HEK293 (cell line): ENCODE data around the gene FSTL4.

Source experiments
- SP2 ChIP-seq: fragments of 450-650 bp; formaldehyde crosslinking; IDR thresholded peaks from 2 replicates; pipeline ENCODE4 v1.5.1; 2016; ENCODE audit warnings: missing biosample characterization, missing genetic modification characterization
- ZBTB8A ChIP-seq: fragments of 450-650 bp; formaldehyde crosslinking; IDR thresholded peaks from 2 replicates; pipeline ENCODE4 v1.5.1; 2016; ENCODE audit warnings: missing biosample characterization, missing genetic modification characterization
- ZNF555 ChIP-seq: fragments of 450-650 bp; formaldehyde crosslinking; conservative IDR thresholded peaks from 2 replicates; pipeline ENCODE4 v1.5.1; 2017; ENCODE audit warnings: missing biosample characterization, mild to moderate bottlenecking, missing genetic modification characterization, inconsistent platforms
- ZNF660 ChIP-seq: fragments of 450-650 bp; IDR thresholded peaks from 2 replicates; pipeline ENCODE4 v1.5.1; 2018; ENCODE audit warnings: missing biosample characterization, mild to moderate bottlenecking, missing genetic modification characterization
- TF ChIP-seq, protein P1 (sequence below): fragments of 450-650 bp; formaldehyde crosslinking; IDR thresholded peaks from 2 replicates; pipeline ENCODE4 v1.5.1; 2016; ENCODE audit warnings: missing biosample characterization, missing genetic modification characterization
- TF ChIP-seq, protein P2 (sequence below): fragments of 450-650 bp; formaldehyde crosslinking; IDR thresholded peaks from 2 replicates; pipeline ENCODE4 v1.5.1; 2016; ENCODE audit warnings: missing biosample characterization, missing genetic modification characterization, borderline replicate concordance
- TF ChIP-seq, protein P3 (sequence below): fragments of 450-650 bp; formaldehyde crosslinking; IDR thresholded peaks from 2 replicates; pipeline ENCODE4 v1.5.1; 2016; ENCODE audit warnings: missing biosample characterization, missing genetic modification characterization

DNA sequence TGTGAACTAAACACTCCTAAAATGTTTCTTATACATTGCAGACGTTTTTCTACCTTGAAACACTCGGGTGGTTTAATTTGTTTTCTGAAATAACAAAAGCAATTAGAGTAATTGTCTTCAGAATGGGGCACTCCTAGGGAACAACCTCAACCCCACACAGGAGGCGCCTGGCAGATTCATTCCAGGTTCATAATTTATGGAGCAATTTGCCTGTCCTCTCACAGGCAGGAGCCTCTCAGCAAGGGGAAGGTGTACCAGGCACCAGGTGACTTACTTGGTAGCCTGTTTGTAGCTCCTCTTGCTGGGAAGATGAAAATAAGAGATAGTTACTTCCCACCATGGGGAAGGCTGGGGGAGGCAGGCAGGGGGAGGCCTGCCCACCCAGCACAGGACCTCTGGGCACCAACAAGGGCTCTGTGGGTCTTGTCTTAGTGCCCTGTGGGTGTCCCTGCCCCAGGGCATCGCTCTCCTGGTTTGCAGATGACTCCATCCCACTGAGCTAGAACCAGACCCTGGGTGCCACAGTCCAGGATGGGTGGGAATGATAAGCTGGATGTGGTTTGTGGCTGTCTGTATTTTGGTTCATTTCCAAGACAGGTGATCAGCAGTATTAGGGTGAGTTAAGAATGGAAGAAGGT is 144.4 kb downstream of the FSTL4 start:
- TF ChIP-seq SP2 (no peak), ZNF660 (tag by site-specific recombination) (no peak), ZBTB8A (tag by site-specific recombination) (no peak), ZNF555 (tag by site-specific recombination) (no peak)
- TF ChIP-seq, protein P1, sequence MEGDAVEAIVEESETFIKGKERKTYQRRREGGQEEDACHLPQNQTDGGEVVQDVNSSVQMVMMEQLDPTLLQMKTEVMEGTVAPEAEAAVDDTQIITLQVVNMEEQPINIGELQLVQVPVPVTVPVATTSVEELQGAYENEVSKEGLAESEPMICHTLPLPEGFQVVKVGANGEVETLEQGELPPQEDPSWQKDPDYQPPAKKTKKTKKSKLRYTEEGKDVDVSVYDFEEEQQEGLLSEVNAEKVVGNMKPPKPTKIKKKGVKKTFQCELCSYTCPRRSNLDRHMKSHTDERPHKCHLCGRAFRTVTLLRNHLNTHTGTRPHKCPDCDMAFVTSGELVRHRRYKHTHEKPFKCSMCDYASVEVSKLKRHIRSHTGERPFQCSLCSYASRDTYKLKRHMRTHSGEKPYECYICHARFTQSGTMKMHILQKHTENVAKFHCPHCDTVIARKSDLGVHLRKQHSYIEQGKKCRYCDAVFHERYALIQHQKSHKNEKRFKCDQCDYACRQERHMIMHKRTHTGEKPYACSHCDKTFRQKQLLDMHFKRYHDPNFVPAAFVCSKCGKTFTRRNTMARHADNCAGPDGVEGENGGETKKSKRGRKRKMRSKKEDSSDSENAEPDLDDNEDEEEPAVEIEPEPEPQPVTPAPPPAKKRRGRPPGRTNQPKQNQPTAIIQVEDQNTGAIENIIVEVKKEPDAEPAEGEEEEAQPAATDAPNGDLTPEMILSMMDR (tag by site-specific recombination): no peak
- TF ChIP-seq, protein P2, sequence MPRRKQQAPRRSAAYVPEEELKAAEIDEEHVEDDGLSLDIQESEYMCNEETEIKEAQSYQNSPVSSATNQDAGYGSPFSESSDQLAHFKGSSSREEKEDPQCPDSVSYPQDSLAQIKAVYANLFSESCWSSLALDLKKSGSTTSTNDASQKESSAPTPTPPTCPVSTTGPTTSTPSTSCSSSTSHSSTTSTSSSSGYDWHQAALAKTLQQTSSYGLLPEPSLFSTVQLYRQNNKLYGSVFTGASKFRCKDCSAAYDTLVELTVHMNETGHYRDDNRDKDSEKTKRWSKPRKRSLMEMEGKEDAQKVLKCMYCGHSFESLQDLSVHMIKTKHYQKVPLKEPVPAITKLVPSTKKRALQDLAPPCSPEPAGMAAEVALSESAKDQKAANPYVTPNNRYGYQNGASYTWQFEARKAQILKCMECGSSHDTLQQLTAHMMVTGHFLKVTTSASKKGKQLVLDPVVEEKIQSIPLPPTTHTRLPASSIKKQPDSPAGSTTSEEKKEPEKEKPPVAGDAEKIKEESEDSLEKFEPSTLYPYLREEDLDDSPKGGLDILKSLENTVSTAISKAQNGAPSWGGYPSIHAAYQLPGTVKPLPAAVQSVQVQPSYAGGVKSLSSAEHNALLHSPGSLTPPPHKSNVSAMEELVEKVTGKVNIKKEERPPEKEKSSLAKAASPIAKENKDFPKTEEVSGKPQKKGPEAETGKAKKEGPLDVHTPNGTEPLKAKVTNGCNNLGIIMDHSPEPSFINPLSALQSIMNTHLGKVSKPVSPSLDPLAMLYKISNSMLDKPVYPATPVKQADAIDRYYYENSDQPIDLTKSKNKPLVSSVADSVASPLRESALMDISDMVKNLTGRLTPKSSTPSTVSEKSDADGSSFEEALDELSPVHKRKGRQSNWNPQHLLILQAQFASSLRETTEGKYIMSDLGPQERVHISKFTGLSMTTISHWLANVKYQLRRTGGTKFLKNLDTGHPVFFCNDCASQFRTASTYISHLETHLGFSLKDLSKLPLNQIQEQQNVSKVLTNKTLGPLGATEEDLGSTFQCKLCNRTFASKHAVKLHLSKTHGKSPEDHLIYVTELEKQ (tag by site-specific recombination): no peak
- TF ChIP-seq, protein P3, sequence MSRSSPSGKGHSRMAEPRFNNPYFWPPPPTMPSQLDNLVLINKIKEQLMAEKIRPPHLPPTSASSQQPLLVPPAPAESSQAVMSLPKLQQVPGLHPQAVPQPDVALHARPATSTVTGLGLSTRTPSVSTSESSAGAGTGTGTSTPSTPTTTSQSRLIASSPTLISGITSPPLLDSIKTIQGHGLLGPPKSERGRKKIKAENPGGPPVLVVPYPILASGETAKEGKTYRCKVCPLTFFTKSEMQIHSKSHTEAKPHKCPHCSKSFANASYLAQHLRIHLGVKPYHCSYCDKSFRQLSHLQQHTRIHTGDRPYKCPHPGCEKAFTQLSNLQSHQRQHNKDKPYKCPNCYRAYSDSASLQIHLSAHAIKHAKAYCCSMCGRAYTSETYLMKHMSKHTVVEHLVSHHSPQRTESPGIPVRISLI (tag by site-specific recombination): no peak
